Measurements from ENCODE around the gene DSCAML1.

Gene DSCAML1

DNA sequence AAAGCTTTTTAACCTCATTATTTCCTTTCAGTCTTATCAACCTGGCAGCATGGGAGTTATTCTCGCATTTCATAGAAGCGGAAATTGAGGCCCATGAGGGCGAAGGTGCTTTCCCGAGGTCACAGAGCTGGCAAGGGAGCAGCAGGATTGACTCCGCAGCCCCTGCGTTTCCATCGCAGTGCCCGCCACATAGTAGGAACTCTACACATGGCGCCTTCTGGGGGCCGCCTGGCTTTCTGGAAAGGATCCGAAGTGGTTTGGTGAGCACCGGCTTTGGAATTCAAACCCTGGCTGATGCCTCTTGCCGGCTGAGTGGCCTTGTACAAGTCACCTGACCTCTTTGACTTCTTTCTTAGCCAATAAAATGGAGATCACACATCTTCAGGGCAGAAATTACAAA is 376.0 kb downstream of the DSCAML1 start:
- no peak for TF ChIP-seq EZH2phosphoT487 (IDR thresholded peaks at IDR 0.05; ENCODE audit: low read depth)
- TF ChIP-seq, protein P1, sequence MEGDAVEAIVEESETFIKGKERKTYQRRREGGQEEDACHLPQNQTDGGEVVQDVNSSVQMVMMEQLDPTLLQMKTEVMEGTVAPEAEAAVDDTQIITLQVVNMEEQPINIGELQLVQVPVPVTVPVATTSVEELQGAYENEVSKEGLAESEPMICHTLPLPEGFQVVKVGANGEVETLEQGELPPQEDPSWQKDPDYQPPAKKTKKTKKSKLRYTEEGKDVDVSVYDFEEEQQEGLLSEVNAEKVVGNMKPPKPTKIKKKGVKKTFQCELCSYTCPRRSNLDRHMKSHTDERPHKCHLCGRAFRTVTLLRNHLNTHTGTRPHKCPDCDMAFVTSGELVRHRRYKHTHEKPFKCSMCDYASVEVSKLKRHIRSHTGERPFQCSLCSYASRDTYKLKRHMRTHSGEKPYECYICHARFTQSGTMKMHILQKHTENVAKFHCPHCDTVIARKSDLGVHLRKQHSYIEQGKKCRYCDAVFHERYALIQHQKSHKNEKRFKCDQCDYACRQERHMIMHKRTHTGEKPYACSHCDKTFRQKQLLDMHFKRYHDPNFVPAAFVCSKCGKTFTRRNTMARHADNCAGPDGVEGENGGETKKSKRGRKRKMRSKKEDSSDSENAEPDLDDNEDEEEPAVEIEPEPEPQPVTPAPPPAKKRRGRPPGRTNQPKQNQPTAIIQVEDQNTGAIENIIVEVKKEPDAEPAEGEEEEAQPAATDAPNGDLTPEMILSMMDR (IDR thresholded peaks at IDR 0.05; ENCODE audit: low read depth, low read length) = no peak
- Histone ChIP-seq H3K27ac (ENCODE audit: low read length) (no peak overlapping the region), H3K27me3 (ENCODE audit: low read depth, low read length) (no peaks in the 10 kb centered on the region), H3K79me2 (ENCODE audit: low read length) (no peaks in the 10 kb centered on the region), H3K4me3 (ENCODE audit: low read length) (no peak overlapping the region), H3K4me1 (ENCODE audit: low read length) (peaks cover 10% of the 10 kb centered on the region), H3K9ac (ENCODE audit: low read length) (no peak overlapping the region), H2AFZ (ENCODE audit: low read depth, low read length) (no peak overlapping the region), H3K4me2 (ENCODE audit: low read length) (no peak overlapping the region), H4K20me1 (ENCODE audit: insufficient read depth, low read length) (no peaks in the 10 kb centered on the region), H3K36me3 (replicated peaks; ENCODE audit: low read depth, low read length) (no peaks in the 10 kb centered on the region), H3K9me3 (ENCODE audit: insufficient read depth, low read length) (no peaks in the 10 kb centered on the region)

DNA sequence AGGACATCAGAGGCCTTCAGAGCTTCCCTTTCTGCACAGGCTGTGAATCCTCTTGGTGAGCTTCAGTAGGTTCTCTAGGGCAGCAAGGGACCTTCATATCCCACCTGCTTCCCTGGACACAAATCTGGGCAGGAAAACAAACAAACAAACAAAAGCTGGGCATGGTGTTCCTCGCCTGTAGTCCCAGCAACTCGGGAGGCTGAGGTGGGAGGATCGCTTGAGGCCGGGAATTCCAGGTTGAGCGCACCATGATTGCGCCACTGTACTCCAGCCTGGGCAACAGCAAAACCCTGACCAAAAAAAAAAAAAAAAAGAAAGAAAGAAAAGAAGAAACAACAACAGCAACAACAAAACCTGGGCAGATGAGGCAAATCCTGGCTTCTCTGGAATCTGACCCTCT is 376.4 kb downstream of the DSCAML1 start:
- Histone ChIP-seq H3K79me2 (ENCODE audit: low read length) (no peaks in the 10 kb centered on the region), H3K9me3 (ENCODE audit: insufficient read depth, low read length) (no peaks in the 10 kb centered on the region), H2AFZ (ENCODE audit: low read depth, low read length) (no peak overlapping the region), H4K20me1 (ENCODE audit: insufficient read depth, low read length) (no peaks in the 10 kb centered on the region), H3K27me3 (ENCODE audit: low read depth, low read length) (no peaks in the 10 kb centered on the region), H3K36me3 (replicated peaks; ENCODE audit: low read depth, low read length) (no peaks in the 10 kb centered on the region), H3K4me2 (ENCODE audit: low read length) (no peak overlapping the region), H3K27ac (ENCODE audit: low read length) (no peak overlapping the region), H3K4me1 (ENCODE audit: low read length) (peaks cover 6% of the 10 kb centered on the region), H3K4me3 (ENCODE audit: low read length) (no peak overlapping the region), H3K9ac (ENCODE audit: low read length) (no peak overlapping the region)
- TF ChIP-seq, protein P1 (IDR thresholded peaks at IDR 0.05; ENCODE audit: low read depth, low read length) = no peak
- no peak for TF ChIP-seq EZH2phosphoT487 (IDR thresholded peaks at IDR 0.05; ENCODE audit: low read depth)

DNA sequence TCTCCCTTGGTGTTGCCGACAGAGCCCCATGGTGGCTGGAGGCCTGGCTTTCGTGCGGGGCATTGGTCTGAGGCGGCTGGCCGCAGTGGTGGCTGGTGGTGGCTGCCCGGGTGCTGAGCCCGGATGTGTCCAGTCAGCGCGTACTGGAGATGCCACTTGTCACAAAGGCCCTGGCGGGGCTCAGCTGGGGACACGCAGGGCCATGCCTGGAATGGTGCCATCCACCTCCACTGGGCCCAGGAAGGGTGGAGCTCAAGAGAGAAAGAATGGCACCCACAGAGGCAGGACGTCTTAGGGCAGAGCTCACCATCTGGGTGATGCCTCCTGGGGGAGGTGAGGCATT is 376.9 kb downstream of the DSCAML1 start:
- Histone ChIP-seq H3K4me2 (ENCODE audit: low read length) (no peak overlapping the region), H3K4me1 (ENCODE audit: low read length) (peaks cover 4% of the 10 kb centered on the region; the same call in 1 of the 2 replicates), H3K36me3 (replicated peaks; ENCODE audit: low read depth, low read length) (no peaks in the 10 kb centered on the region), H3K27me3 (ENCODE audit: low read depth, low read length) (no peaks in the 10 kb centered on the region), H3K9ac (ENCODE audit: low read length) (no peak overlapping the region), H3K27ac (ENCODE audit: low read length) (no peak overlapping the region), H4K20me1 (ENCODE audit: insufficient read depth, low read length) (no peaks in the 10 kb centered on the region), H3K4me3 (ENCODE audit: low read length) (no peak overlapping the region), H3K9me3 (ENCODE audit: insufficient read depth, low read length) (no peaks in the 10 kb centered on the region), H2AFZ (ENCODE audit: low read depth, low read length) (no peak overlapping the region), H3K79me2 (ENCODE audit: low read length) (no peaks in the 10 kb centered on the region)
- TF ChIP-seq, protein P1 (IDR thresholded peaks at IDR 0.05; ENCODE audit: low read depth, low read length) = no peak
- TF ChIP-seq EZH2phosphoT487 (IDR thresholded peaks at IDR 0.05; ENCODE audit: low read depth) = no peak

DNA sequence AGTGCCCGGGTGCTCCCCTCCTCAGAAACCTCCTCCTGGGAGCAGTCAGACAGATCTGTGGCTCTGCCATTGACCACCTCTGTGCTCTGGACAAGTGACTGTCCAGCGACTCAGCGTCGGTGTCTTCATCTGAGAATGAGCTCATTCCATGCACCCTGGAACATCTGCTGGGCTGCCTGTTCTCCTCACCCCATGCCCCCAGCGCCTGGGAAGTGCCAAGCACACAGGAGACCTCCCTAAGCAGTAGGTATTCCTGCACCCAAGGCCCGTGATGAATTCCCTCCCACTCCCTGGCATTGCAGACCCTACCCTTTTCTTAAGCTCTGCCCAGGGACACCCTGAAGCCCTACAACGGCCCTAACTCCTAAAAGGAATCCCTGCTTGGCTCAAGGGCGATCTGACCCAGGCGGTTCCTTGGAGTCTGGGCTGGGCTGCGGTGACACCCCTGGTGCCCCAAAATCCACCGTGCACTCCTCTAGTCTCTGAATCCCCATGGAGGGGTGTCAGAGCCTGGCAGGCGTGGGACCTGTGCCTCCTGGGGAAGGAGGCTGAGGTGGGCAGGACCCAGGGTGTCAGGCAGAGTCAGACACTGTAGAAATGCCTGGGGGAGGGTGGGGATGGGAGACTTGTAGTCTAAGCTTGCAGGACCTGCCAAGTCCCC is 377.4 kb downstream of the DSCAML1 start:
- Histone ChIP-seq H3K4me2 (ENCODE audit: low read length) (no peak overlapping the region), H4K20me1 (ENCODE audit: insufficient read depth, low read length) (no peaks in the 10 kb centered on the region), H3K9ac (ENCODE audit: low read length) (no peak overlapping the region), H3K27ac (ENCODE audit: low read length) (no peak overlapping the region), H3K9me3 (ENCODE audit: insufficient read depth, low read length) (no peaks in the 10 kb centered on the region), H3K79me2 (ENCODE audit: low read length) (no peaks in the 10 kb centered on the region), H3K4me3 (ENCODE audit: low read length) (no peak overlapping the region), H3K27me3 (ENCODE audit: low read depth, low read length) (no peaks in the 10 kb centered on the region), H2AFZ (ENCODE audit: low read depth, low read length) (no peak overlapping the region), H3K4me1 (ENCODE audit: low read length) (0 out of 2 replicates have a peak, but pooled peaks cover under 1% of the 10 kb centered on the region), H3K36me3 (replicated peaks; ENCODE audit: low read depth, low read length) (no peaks in the 10 kb centered on the region)
- TF ChIP-seq, protein P1 (IDR thresholded peaks at IDR 0.05; ENCODE audit: low read depth, low read length) = no peak
- TF ChIP-seq EZH2phosphoT487 (IDR thresholded peaks at IDR 0.05; ENCODE audit: low read depth) = no peak
